HG03378 (cell line): ENCODE measurements around the gene PUS3.

Experiments used
- ATAC-seq: cut with Tn5 transposase; IDR thresholded peaks from one replicate; pipeline ENCODE4 v1.9.1; 2021; ENCODE audit warnings: mild to moderate bottlenecking, moderate library complexity; ENCODE audit not compliant: unreplicated experiment

The PUS3 gene

GRCh38 chr11:125941619-125942611, 38.9 kb upstream of the PUS3 start:
- ATAC-seq, result no peak

- no peak for ATAC-seq
Measured at GRCh38 chr11:125941267-125941618, 38.2 kb upstream of the PUS3 start.

- ATAC-seq, result no peak
Measured at GRCh38 chr11:125940145-125940544, 37.1 kb upstream of the PUS3 start.

- no peak for ATAC-seq
Measured at GRCh38 chr11:125939081-125939521, 36.1 kb upstream of the PUS3 start.

- no peak for ATAC-seq
Measured at GRCh38 chr11:125938418-125938817, 35.4 kb upstream of the PUS3 start.

- ATAC-seq, result no peak
Measured at GRCh38 chr11:125935618-125936199, 32.7 kb upstream of the PUS3 start.

GRCh38 chr11:125935056-125935455, 32.0 kb upstream of the PUS3 start:
- ATAC-seq, result no peak

GRCh38 chr11:125934473-125934872, 31.5 kb upstream of the PUS3 start:
- ATAC-seq, result no peak

GRCh38 chr11:125933030-125933813, 30.2 kb upstream of the PUS3 start:
- no peak for ATAC-seq

GRCh38 chr11:125932301-125932700, 29.3 kb upstream of the PUS3 start:
- no peak for ATAC-seq

GRCh38 chr11:125931668-125932067, 28.7 kb upstream of the PUS3 start:
- no peak for ATAC-seq

GRCh38 chr11:125931116-125931515, 28.1 kb upstream of the PUS3 start:
- no peak for ATAC-seq

- no peak for ATAC-seq
Measured at GRCh38 chr11:125930076-125930450, 27.1 kb upstream of the PUS3 start.

- ATAC-seq, result no peak
Measured at GRCh38 chr11:125929445-125930075, 26.6 kb upstream of the PUS3 start.

- ATAC-seq, result no peak
Measured at GRCh38 chr11:125926682-125927081, 23.7 kb upstream of the PUS3 start.

- no peak for ATAC-seq
Measured at GRCh38 chr11:125925804-125926203, 22.8 kb upstream of the PUS3 start.

- no peak for ATAC-seq
Measured at GRCh38 chr11:125925247-125925740, 22.3 kb upstream of the PUS3 start.

- ATAC-seq, result no peak
Measured at GRCh38 chr11:125924384-125925007, 21.5 kb upstream of the PUS3 start.

GRCh38 chr11:125923633-125924032, 20.6 kb upstream of the PUS3 start:
- ATAC-seq, result no peak

GRCh38 chr11:125923012-125923579, 20.1 kb upstream of the PUS3 start:
- no peak for ATAC-seq
